Breast epithelium (tissue), 4 donors: ENCODE measurements around the gene FHIT. TPM values are rescaled to one million over a fixed set of nuclear protein-coding genes. Genes with fewer than 3 reads are reported as not detected.

Source experiments
- DNase-seq, 2 donors: peaks; one replicate each; pipeline ENCODE4 v3.0.0-alpha.2; 2019; ENCODE audit warnings: low spot score in 2 of 2
- H3K27ac ChIP-seq, 2 donors: fragments of 200-600 bp; sonication (generic) in 1 of 2; one replicate each; pipeline ENCODE4 v1.5.1; 2016 to 2019; ENCODE audit warnings: mild to moderate bottlenecking in 1 of 2
- H3K27me3 ChIP-seq, 2 donors: fragments of 200-600 bp; sonication (generic) in 1 of 2; one replicate each; pipeline versions ENCODE4 v1.5.1 to v1.6.0; 2017 to 2019; ENCODE audit warnings: control low read depth in 1 of 2, mild to moderate bottlenecking in 1 of 2
- H3K36me3 ChIP-seq: fragments of 200-600 bp; one replicate; pipeline ENCODE4 v1.5.1; 2019
- H3K4me1 ChIP-seq, 2 donors: fragments of 200-600 bp; sonication (generic); one replicate each; pipeline ENCODE4 v1.5.1; 2016 to 2019; ENCODE audit warnings: control low read depth in 1 of 2
- H3K4me3 ChIP-seq, 3 donors: fragments of 200-600 bp; sonication (generic); 1 replicate in 2 of 3; 2 replicates in 1 of 3; pipeline ENCODE4 v1.5.1; 2016 to 2019; ENCODE audit warnings: mild to moderate bottlenecking in 3 of 3, moderate library complexity in 2 of 3
- H3K9me3 ChIP-seq, 2 donors: fragments of 200-600 bp; sonication (generic) in 1 of 2; one replicate each; pipeline ENCODE4 v1.5.1; 2016 to 2019; ENCODE audit warnings: control low read depth in 1 of 2
- CTCF ChIP-seq, 3 donors: fragments of 450-650 bp; IDR thresholded peaks; one replicate each; pipeline ENCODE4 v1.5.1; 2016 to 2017; ENCODE audit warnings: antibody characterized with exemption in 3 of 3, mild to moderate bottlenecking in 3 of 3, moderate library complexity in 3 of 3
- POLR2A ChIP-seq: fragments of 450-650 bp; IDR thresholded peaks from one replicate; pipeline ENCODE4 v1.6.1; 2016; ENCODE audit warnings: antibody characterized with exemption, mild to moderate bottlenecking, moderate library complexity
- POLR2AphosphoS5 ChIP-seq, 3 donors: sonication (generic); formaldehyde crosslinking; IDR thresholded peaks; one replicate each; pipeline ENCODE4 v1.6.1; 2017; ENCODE audit warnings: antibody characterized with exemption in 3 of 3
- intact Hi-C: fragments of 100-400 bp; cut with DNase I; formaldehyde crosslinking; loops from one replicate; pipeline ENCODE4 v1.15.1; 2023; ENCODE audit warnings: low total_unique reads
- total RNA-seq, 3 donors: library from RNA; depleted of rRNA; stranded (reverse); fragments of >200 nt; gene quantifications; one replicate each; pipeline ENCODE4 v1.1.0, GENCODE V29; 2016

FHIT gene
- total RNA-seq, 3 donors from 2014 or later = 9.0 to 19.2 (median 17.7) TPM

GRCh38 chr3:59774000-59774399, 1477.3 kb downstream of the FHIT start:
- TF ChIP-seq POLR2AphosphoS5 (IDR thresholded peaks at IDR 0.05) (no peak), CTCF (IDR thresholded peaks at IDR 0.05) (no peak), POLR2A (no peak)
- Histone ChIP-seq H3K9me3 (no peaks in the 10 kb centered on the region), H3K27ac (peak overlapping the region; percentile 62 to 81), H3K27me3 (no peaks in the 10 kb centered on the region), H3K4me1 (no peaks in the 10 kb centered on the region), H3K36me3 (no peaks in the 10 kb centered on the region), H3K4me3 (no peak overlapping the region)
- no peak for DNase-seq
- intact Hi-C loops = no loop called here

- intact Hi-C loops = no loop called here
Observed at GRCh38 chr3:59772416-59773408, 1478.5 kb downstream of the FHIT start.

GRCh38 chr3:59771768-59772181, 1479.5 kb downstream of the FHIT start:
- Histone ChIP-seq H3K4me1 (no peaks in the 10 kb centered on the region), H3K27me3 (no peaks in the 10 kb centered on the region), H3K36me3 (no peaks in the 10 kb centered on the region), H3K9me3 (no peaks in the 10 kb centered on the region), H3K4me3 (no peak overlapping the region), H3K27ac (peak overlapping the region in 1 of 2 donors; percentile 30)
- TF ChIP-seq POLR2A (no peak), CTCF (IDR thresholded peaks at IDR 0.05) (no peak)
- intact Hi-C loops = no loop called here
- no peak for DNase-seq

More at GRCh38 chr3:59772416-59773408, 1478.5 kb downstream of the FHIT start:
- Histone ChIP-seq H3K36me3 (no peaks in the 10 kb centered on the region), H3K27ac (peak overlapping the region; percentile 30), H3K4me1 (no peaks in the 10 kb centered on the region), H3K27me3 (no peaks in the 10 kb centered on the region), H3K9me3 (no peaks in the 10 kb centered on the region), H3K4me3 (no peak overlapping the region)
- TF ChIP-seq CTCF (IDR thresholded peaks at IDR 0.05) = no peak
- no peak for TF ChIP-seq POLR2A
- no peak for TF ChIP-seq POLR2AphosphoS5 (IDR thresholded peaks at IDR 0.05)
- no peak for DNase-seq

- no peak overlapping the region for H3K27ac ChIP-seq
- TF ChIP-seq POLR2AphosphoS5 (IDR thresholded peaks at IDR 0.05) (no peak), CTCF (IDR thresholded peaks at IDR 0.05) (no peak), POLR2A (no peak)
- H3K4me3 ChIP-seq = no peak overlapping the region
- no peaks in the 10 kb centered on the region for H3K36me3 ChIP-seq
- intact Hi-C loops = no loop called here
- no peak for DNase-seq
- no peaks in the 10 kb centered on the region for H3K4me1 ChIP-seq
- H3K9me3 ChIP-seq = no peaks in the 10 kb centered on the region
- no peaks in the 10 kb centered on the region for H3K27me3 ChIP-seq
Observed at GRCh38 chr3:59769127-59769750, 1482.0 kb downstream of the FHIT start.
